H4 (cell line): ENCODE results near the gene FAM228B. TPM values are rescaled to one million over a fixed set of nuclear protein-coding genes. Genes with fewer than 3 reads are reported as not detected.
A peak's percentile ranks its signal among the peaks of the same experiment; 100 is the strongest.
"Not testable (repeated sequence)": the region's sequence is repeated elsewhere in the genome, so short reads cannot be mapped to it uniquely, and the experiment has no call there.

Experiments used
- DNase-seq: peaks from one replicate; pipeline ENCODE4 v3.0.0-alpha.2; 2015; ENCODE audit warnings: low spot score
- total RNA-seq: library from RNA; depleted of rRNA; stranded (reverse); fragments of >200 nt; shearing (Covaris generic); gene quantifications from 2 replicates; pipeline ENCODE4 v1.2.3, GENCODE V29; 2014

FAM228B gene
- total RNA-seq, 1 experiment from 2014 or later: 1.8 TPM

DNA sequence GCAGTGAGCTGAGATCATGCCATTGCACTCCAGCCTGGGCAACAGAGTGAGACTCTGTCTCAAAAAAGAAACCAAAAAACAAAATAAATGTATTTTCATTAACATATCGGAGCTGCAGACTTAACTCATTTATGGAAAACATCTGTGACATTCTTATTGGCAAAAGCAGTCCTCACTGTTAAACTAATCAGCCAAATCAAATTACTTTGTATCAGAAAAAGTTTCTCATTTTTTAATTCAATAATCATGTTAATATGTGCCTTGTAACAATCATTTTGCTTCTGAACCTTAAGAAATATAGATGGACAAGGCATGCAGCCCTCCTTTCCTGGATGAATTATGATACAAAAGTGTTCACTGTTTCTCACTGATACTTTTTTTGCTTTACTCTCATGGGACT, 20.6 kb upstream of the FAM228B start:
- DNase-seq: no peak

- no peak for DNase-seq
Observed at GRCh38 chr2:24104110-24104650, 19.1 kb upstream of the FAM228B start.

- no peak for DNase-seq
Observed at GRCh38 chr2:24104906-24105305, 18.4 kb upstream of the FAM228B start.

- DNase-seq: no peak
Observed at GRCh38 chr2:24105816-24106215, 17.5 kb upstream of the FAM228B start.

GRCh38 chr2:24106786-24107185, 16.5 kb upstream of the FAM228B start:
- DNase-seq: no peak

DNA sequence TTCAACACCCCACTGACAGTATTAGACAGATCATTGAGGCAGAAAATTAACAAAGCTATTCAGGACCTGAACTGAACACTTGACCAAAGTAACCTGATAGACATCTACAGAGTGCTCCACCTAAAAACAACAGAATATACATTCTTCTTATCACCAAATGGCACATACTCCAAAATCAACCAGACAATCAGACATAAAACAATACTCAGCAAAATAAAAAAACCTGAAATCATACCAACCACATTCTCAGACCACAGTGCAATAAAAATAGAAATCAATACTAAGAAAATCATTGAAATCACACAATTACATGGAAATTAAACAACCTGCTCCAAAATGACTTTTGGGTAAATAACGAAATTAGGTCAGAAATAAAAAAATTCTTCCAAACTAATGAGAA, 15.9 kb upstream of the FAM228B start:
- no peak for DNase-seq

DNA sequence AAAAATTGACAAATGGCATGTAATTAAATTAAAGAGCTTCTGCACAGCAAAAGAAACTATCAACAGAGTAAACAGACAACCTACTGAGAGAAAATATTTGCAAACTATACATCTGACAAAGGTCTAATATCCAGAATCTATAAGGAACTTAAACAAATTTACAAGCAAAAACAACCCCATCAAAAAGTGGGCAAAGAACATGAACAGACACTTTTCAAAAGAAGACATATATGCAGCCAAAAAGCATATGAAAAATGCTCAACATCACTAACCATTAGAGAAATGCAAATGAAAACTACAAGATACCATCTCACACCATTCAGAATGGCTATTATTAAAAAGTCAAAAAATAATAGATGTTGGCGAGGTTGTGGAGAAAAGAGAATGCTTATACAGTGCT, 13.8 kb upstream of the FAM228B start:
- DNase-seq: not testable (repeated sequence)

GRCh38 chr2:24110660-24111303, 12.5 kb upstream of the FAM228B start:
- DNase-seq: no peak

GRCh38 chr2:24111407-24111901, 11.8 kb upstream of the FAM228B start:
- no peak for DNase-seq

DNA sequence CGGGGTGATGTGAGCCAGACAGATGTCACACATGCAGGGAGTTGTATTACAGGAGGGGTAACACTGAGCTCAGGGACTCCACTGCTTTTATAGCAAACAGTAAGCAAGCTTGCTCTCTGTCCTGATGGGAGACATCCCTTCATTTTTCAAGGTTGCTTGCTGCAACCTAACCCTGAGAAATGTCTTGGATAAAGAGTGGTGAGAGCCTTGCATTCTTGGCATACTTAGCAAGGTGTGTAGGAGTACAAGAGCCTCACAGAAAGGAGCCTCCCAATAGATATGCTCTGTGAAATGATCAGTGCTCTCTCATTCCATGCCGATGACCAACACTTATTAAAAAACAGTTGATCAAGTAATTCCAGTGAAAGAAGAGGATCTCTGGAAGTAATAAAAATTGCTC, 8.2 kb upstream of the FAM228B start:
- no peak for DNase-seq

- no peak for DNase-seq
Observed at GRCh38 chr2:24117902-24118301, 5.4 kb upstream of the FAM228B start.

GRCh38 chr2:24121066-24121465, 2.2 kb upstream of the FAM228B start:
- no peak for DNase-seq

- no peak for DNase-seq
Observed at GRCh38 chr2:24121469-24121868, 1.8 kb upstream of the FAM228B start.

DNA sequence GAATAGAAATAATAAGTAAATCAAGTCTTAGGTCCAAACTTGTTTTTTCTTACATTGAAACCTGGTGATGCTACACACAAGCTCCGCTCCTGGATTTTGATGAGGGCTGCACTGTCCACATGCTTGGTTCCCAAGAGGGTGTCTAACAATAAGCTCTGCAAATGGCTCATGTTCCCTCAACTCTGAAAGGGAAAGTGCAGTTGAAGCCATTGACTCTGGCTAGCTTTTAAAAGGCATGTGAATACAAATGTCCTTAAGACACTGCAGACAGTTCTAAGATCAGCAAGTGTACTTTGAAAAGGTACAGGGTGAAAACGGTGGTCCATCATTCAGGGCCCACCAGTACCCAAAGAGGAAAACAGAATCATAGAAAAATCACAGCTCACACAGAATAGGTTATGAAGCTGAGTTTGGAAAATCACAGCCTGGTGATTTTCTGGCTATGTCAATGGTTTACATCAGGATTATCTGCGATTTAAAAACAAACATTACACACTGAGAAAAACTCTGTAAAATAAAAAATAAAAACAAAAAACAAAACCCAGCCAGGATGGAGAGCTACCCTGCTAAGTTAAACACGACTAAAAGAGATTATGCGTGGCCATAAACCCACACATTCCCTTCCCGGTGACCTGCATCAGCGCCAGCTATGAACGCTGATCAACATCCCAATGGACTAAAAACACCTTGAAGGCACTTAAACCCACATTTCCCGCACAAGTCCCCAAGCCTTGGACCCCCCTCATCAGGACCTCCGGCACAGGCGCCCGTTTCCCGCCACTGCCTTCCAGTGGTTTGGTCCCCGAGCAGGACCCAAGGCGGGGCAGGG, 689 bp upstream of the FAM228B start:
- no peak for DNase-seq

DNA sequence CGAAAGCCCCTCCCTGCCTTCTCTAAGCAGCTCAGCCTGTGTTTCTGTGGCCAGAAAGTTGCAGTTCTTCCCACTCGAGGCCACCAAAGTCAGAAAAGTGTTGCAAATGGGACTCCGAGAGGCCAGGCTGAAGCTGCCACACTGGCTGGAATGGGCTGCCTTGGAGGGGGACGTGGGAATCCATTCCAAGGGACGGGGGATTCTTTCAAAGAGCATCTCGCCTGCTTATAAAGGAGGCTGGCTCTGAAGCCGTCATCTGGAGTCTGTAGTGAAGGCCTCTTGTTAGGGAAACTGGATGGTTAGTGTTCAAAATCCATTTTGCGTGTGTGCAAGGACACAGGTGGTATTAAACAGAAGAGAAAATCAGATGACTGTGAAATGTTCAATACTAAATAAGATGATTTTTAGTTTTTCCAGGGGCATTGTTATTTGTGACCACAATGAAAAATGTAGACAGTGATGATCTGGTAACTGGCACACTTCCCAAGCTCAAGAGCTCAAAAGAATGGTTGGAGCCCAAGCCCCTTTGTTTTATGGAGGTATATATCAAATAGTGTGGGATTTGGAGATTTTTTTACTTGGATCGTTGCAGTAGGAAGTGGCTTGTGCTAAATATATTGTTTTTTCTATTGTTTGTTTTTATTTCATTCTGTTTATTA, 782 bp downstream of the FAM228B start:
- DNase-seq: no peak

- DNase-seq: no peak
Observed at GRCh38 chr2:24125956-24126355, 2.7 kb downstream of the FAM228B start.

DNA sequence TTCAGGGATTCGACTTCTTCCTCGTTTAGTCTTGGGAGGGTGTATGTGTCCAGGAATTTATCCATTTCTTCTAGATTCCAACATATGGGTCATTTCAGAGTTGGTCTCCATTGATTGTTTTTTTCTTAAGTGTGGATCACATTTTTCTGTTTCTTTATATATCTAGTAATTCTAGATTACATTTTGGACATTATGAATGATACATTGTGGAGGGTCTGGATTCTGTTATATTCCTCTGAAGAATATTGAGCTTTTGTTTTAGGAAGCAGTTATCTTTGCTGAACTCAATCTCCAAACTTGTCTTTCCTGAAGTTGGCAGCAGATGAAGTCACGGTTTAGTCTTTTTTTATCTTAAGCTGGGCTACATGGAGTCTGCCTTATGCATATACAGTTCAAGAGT, 9.3 kb downstream of the FAM228B start:
- no peak for DNase-seq

- not testable (repeated sequence) for DNase-seq
Observed at GRCh38 chr2:24140305-24140704, 17.0 kb downstream of the FAM228B start.

GRCh38 chr2:24147364-24147763, 24.1 kb downstream of the FAM228B start:
- DNase-seq: no peak

DNA sequence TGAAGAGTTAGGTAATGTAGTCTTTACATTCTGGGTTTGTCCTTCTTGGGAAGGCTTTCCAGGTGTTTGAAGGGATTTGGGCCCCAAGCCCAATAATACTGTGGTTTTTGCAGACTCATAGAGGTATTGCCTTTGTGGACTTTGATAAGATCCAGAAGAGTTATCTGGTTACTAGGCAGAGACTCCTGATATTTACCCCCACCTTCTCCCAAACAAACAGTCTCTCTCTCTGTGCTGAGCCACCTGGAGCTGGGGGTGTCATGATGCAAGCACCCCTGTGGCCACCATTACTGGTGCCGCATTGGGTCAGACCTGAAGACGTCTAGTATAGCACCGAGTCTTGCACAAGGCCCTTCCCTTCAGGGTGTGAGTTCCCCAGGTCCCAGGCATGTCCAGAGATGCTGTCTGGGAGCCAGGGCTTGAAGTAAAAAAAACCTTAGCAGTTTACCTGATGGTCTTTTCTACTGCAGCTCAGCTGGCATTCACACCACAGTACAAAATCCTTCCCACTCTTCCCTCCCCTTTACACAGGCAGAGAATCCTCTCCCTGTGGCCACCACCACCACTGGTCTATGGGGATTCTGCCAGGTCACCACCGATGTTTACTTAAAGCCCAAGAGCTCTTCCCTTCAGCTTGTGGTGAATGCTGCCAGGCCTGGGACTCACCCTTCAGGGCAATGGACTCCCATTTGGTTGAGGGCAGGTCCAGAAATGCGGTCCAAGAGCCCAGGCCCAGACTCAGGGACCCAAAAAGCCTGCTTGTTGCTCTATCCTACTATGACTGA, 29.3 kb downstream of the FAM228B start:
- DNase-seq: peak; percentile 4

DNA sequence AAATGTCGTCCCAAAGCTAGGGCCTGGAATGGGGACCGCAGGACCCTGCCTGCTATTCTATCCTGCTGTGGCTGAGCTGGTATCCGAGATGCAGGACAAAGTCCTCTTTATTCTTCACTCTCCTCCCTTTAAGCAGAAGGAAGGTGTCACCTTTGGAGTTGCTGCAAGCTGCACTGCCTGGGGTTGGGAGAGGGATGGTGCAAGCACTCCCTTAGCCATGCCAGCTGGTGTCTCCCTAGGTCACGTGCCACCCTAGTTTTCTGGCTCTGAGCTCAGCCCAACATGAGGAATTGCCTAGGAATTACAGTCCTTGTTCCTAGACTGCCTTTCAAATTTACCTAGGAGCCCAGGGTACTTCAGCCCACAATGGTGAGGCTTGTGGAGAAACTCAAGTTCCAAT, 30.2 kb downstream of the FAM228B start:
- DNase-seq: no peak

DNA sequence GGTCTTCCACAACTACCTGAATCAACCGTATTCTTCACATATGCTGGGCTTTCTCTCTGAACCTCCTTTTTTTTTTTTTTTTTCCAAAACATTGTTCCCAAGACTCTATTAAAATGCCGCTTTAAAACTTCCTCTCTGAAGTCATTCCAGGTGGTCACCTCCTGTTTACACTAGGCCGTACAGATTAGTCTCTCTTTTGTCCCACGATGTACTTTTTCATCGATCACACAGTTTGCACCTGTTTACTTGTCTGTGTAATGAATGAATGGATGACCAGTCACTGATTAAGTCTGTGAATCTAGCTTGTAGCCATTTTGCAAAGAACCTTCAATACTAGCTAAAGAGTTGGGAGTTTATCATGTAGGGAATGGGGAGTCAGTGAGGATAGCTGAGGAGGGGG, 34.9 kb downstream of the FAM228B start:
- no peak for DNase-seq
